HK-2 (cell line): ENCODE results near the gene PGAP2.
"Not testable (repeated sequence)": the region's sequence is repeated elsewhere in the genome, so short reads cannot be mapped to it uniquely, and the experiment has no call there.

Experiments
- DNase-seq: peaks from one replicate; pipeline ENCODE4 v3.0.0-alpha.2; 2018; ENCODE audit not compliant: unreplicated experiment

Gene PGAP2

DNA sequence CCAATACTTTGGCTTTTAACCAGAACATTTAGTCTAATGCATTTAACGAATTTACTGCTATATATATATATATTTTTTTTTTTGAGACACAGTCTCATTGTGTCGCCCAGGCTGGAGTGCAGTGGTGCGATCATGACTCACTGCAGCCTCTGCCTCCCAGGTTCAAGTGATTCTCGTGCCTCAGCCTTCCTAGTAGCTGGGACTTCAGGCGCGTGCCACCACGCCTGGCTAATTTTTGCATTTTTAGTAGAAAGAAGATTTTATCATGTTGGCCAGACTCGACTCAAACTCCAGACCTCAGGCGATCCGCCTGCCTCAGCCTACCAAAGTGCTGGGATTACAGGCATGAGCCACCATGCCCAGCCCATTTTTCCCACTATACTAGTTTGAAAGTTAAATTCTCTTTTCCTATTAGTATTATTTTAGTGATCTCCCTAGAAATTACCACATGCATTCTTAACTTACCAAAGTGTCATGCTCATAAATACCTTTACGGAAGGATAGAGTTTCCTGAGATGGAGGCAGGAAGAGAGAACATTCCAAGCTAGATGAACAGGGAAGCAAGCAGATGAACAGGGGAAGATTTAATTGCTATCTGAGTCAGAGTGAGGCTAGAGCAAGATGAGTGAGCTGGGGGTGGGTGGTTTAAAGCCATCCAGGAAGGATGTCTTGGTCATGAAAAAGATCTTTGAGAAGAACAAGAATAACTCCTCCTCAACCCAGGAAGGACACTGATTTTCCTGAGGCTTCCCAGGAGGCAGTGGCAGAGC, 4.4 kb upstream of the PGAP2 start:
- DNase-seq = peak; percentile 31

DNA sequence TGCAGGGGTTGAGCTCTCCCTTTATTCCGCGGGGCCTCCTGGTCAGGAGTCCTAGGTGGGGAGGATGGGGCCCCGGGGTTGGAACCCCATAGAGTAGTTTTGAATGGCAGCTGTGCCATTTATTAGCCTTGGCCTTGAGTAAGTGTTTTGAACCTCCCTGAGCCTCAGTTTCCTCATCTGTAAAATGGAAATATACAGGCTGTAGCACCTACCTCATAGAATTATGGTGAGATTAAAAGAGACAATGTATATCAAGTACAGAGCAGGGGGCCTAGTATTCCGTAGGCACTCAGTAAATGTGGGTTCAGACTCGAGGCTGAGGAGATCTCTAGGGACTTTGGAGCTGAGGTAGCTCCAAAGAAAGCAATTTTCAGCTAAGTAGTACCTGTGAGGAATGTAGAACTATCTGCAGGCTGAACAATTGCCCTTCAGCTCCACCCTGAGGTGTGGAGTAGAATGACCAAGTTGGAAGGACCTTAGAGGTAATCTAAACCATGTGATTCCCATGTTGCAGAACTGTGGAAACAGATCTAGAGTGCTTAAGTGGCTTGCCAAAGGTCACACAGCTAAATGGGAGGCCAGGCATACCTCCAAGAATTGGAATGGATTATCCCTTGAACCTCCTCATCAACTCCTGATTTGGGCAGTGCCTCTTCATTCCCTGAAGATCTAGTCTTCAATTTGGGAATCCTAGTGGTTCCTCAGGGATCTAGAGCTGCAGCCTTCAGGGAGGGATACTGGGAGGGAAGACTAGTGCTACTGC, 682 bp downstream of the PGAP2 start:
- DNase-seq = peak; percentile 27

DNA sequence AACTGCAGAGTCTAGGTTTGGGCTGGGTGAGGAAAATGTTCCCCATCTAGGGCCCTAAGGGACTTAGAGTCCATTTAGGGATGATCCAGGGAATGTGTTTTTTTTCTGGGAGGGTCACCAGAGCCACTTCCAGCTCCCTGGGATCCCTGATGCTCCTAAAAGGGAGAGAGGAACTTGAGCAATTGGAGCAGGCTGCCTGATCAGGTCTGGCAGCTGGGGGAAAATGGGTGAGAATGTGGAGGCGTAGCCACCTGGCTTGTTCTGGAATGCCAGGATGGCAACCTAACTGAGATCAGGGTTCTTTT, 1.2 kb downstream of the PGAP2 start:
- no peak for DNase-seq

DNA sequence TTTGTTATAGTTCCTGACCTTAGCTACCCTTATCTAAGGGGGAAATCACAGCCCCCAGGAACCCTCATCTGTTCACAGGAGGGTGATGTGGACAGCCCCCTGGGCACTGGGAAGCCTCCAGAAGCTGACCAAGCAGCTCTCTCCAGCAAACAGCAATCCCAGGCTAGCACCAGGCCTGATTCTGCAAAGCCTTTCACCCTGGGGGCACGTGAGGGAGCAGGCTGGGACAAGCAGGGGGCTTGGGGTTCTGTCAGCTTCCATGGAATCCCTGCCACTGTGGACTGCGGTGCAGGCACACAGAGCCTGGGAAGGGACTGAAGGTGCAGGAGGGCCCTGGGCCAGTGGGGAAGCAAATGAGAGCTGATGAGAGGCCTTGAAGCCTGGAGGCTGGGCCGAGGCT, 2.1 kb downstream of the PGAP2 start:
- no peak for DNase-seq

DNA sequence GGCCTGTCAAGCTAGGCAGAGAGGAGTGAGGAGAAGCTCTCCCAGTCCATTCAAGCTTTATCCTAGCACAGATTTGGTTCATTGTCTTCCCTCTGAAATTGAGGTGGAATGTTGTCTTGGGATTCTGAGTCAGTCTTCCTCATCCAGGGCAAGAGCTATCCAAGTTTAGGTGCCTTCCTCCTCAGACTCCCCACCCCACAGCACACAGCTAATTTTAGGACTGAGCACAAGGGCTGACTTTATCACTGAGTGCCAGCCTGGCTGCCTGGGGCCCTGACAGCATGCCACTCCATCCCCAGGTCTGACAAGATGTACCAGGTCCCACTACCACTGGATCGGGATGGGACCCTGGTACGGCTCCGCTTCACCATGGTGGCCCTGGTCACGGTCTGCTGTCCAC, 2.6 kb downstream of the PGAP2 start:
- no peak for DNase-seq

DNA sequence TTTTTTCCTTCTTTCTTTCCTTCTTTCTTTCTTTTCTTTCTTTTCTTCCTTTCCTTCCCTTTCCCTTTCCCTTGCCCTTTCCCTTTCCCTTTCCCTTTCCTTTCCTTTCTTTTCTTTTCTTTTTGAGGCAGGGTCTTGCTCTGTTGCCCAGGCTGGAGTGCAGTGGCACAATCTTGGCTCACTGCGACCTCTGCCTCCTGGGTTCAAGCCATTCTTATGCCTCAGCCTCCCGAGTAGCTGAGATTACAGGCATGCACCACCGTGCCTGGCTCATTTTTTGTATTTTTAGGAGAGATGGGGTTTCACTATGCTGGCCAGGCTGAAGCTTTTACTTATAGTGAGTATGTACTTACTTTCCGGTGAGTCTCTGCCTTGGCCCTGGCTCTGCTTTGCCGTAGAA, 6.5 kb downstream of the PGAP2 start:
- DNase-seq = not testable (repeated sequence)

DNA sequence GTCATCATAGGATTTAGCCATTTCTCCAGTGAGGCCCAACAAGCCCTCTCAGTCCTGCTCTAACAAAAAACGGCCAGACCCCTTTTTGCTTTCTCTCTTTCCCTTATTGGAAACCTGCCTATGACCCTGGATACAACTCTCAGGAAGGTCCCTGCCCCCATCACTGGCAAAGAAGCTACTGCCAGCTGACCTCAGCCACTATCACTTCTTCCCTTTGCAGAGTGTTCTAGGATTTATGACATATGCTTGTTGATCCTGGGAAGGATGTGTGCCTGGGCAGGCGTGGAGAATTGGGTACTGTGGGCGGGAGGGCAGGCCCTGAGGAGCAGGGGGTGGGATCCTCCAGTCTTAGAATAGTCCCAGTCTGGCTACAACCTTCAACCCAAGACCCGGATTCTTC, 7.5 kb downstream of the PGAP2 start:
- DNase-seq = no peak

DNA sequence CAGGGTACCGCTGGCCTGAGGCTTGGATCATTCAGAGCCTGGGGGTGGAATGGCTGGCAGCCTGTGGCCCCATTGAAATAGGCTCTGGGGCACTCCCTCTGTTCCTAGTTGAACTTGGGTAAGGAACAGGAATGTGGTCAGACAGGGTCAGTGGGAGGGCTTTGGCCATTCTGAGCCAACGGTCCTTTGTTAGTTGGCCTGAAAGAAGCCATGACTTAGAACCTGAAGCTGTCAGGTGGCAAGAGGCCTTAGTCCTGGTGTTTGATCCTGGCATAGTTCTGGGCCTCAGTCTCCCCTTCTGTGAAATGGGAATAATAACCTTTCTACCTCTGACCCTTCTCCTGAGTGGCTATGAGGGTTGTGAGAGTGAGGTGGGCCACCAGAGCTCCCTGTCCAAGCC, 8.3 kb downstream of the PGAP2 start:
- DNase-seq = no peak

DNA sequence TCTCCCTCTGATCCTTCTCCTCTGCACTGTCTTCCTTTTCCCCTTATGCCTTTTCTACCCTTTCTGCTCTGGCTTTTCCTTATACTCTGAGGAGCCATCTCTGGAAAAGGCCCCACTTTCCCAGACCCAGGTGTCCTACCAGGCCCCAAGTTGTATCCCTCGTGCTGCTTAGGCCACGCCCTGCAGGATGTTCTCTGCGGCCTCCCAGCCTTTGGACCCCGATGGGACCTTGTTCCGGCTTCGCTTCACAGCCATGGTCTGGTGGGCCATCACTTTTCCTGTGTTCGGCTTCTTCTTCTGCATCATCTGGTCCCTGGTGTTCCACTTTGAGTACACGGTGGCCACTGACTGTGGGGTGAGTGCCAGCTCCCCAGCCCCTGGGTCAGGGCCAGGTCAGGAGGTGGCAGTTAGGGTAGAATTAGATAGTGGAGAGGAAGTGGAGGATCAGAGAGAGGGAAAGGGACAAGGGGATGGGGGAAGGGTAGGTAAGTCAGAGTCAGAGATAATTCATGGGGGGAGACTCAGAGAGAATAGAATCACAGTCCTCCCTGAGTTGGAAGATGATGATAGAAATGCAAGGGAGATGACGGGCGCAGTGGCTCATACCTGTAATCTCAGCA, 8.9 kb downstream of the PGAP2 start:
- no peak for DNase-seq

DNA sequence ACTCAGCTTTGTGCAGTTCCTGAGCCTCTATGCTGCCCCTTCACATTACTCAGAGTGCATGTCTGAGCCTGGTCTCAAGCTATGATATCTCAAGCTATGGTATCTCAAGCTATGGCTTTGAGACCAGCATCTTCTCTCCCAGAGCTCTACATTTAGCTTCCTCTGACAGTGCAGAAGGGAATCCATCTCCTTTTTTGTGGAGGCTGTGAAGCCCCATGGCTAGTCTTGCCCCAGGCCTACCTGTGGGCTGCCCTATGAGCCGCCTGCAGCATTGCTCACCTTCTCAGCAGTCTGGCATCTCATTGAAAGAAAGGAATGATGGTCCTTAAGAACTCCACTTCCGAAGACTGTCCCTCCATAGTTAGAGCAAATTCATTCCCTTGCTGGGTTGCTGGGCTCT, 12.6 kb downstream of the PGAP2 start:
- no peak for DNase-seq

DNA sequence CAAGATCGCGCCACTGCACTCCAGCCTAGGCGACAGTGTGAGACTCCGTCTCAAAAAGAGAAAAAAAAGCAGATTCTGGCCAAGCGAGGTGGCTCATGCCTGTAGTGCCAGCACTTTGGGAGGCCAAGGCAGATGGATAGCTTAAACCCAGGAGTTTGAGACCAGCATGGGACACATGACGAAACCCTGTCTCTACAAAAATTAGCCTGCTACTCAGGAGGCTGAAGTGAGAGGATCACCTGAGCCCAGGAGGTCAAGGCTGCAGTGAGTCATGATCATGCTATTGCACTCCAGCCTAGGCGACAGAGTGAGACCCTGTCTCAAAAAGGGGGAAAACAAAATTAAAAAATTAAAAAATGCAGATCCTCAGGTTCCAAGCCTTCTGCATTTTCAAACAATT, 14.0 kb downstream of the PGAP2 start:
- no peak for DNase-seq

DNA sequence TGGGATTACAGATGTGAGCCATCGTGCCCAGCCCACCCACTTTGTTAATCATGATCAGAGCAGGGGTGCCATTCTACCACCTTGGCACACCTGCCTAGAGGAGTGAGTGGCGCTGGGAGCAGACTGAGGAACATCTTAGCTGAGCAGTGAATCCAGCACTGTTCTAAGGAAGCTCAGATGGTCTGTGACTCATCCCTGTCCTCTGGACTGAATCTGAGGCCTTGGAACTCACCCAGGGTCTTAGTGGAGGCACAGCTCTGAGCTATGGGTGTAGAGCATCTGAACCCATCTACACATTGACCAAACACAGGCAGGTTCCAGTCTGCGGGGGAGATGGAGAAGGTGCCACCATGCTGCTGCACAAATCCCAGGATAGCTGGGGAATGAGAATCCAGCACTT, 14.9 kb downstream of the PGAP2 start:
- no peak for DNase-seq

DNA sequence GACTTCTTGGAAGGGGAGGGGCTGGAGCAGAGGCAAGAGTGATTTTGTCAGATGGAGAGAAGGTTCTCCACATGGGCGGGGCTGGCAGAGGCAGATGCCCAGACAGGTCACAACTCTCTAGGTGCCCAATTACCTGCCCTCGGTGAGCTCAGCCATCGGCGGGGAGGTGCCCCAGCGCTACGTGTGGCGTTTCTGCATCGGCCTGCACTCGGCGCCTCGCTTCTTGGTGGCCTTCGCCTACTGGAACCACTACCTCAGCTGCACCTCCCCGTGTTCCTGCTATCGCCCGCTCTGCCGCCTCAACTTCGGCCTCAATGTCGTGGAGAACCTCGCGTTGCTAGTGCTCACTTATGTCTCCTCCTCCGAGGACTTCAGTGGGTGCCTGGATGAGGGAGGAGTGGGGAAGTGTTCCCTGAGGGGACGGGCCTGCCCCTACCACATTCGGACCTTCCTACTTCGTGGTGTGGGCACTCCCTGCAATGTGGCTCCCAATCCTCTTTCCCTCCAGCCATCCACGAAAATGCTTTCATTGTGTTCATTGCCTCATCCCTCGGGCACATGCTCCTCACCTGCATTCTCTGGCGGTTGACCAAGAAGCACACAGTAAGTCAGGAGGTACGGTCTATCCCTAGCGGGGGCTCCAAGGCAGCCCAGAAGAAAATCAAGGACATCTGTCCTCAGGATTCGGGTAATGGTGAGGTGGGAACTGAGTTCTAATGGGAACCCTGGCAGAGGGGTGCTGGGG, 15.6 kb downstream of the PGAP2 start:
- no peak for DNase-seq

DNA sequence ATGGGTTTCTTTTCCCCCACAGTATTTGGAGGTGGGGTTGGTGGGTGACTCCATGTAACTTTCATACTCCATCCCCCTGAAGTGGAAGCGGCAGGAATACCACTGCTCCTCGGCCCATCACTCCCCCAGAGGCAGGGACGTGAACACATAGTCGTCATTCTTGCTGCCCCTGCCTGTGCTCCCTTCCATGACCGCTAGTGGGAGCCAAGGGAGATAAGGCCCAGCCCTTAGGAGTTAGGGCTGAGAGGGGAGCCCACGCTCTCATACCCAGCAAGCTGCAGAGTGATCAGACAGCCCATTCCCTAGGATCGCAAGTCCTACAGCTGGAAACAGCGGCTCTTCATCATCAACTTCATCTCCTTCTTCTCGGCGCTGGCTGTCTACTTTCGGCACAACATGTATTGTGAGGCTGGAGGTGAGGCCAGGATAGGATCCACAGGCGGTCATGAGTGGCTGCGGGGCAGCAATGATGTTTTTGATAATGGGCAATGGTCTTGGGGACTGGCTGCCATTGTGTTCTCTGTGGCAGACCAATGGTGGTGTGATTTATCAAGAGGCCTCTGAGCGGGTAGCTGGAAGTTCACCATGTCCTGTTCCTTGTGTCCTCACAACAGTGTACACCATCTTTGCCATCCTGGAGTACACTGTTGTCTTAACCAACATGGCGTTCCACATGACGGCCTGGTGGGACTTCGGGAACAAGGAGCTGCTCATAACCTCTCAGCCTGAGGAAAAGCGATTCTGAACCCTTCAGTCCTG, 16.5 kb downstream of the PGAP2 start:
- no peak for DNase-seq

DNA sequence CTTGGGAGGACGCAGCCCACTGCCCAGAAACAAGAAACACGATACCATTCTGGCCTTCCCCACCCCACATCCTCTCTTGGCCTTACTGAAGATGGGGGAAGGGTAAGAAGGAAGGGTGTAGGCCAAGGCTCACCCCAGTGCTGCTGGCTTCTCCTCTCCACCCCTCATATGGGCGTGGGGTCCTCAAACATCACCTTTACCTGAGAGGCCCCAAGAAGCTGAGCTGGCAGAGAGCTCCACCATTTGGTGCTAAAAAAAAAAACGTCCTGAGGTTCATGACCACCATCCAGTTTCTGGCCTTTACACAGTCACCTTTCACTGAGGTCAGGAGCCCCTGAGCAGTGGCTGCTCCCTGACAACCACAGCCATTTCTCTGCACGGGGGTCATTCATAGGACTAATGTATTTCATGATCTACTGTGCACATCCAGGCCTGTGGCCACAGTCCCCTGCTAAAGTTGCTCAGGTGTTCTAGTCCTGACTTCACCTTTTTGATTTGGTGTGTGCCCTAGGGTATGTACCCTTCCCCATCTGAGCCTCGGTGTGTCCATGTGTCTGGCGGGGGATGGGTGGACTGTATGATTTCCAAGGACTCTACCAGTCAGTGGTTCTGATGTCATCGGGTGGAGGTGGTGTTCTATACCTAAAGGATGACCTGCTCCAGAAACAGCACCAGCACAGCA, 17.3 kb downstream of the PGAP2 start:
- no peak for DNase-seq

DNA sequence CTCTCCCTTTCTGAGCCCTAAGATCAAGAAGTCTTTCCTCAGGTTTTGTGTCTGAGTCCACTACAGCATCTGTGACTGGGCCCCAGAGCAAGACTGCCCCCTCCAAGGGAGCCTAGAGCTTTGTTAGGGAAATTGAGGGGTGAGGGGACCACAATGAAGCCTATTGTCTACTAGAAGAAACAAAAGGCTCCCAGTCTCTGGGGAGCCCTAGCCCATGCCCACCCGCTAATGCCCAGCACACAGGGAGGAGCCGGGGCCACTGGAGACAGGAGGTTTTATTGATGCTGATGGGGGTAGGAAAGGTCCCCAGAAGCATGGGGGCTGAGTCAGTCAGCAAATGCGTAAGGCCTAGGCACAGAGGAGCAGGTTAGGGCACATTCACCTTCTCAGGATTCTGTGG, 18.4 kb downstream of the PGAP2 start:
- no peak for DNase-seq

DNA sequence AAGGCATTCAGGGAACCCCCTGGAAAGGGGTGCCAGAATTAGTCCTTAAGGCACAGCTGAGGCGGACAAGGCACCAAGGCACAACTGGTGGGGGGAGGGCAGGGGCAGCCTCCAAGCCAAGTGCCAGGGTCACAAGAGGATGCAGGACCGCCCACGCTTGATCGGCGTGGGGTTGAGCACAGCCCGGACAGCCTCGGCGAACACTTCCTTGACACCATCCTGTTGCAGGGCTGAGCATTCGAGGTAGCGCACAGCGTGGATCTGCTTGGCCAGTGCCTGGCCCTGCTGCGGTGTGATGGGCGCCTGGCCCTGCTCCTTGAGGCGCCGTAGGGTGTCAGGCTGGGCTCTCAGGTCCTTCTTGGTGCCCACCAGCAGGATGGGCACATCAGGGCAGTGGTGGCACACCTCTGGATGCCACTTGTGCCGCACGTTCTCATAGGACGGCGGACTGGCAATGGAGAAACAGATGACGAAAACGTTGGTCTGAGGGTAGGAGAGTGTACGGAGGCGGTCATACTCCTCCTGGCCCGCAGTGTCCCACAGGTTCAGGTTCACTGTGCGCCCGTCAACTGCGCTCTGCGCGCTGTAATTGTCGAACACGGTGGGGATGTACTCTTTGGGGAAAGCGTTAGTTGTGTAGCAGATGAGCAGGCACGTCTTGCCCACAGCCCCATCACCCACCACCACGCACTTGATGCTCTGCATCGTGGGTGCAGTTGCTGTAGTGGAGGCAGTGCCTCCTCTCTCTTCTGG, 19.2 kb downstream of the PGAP2 start:
- DNase-seq = no peak

DNA sequence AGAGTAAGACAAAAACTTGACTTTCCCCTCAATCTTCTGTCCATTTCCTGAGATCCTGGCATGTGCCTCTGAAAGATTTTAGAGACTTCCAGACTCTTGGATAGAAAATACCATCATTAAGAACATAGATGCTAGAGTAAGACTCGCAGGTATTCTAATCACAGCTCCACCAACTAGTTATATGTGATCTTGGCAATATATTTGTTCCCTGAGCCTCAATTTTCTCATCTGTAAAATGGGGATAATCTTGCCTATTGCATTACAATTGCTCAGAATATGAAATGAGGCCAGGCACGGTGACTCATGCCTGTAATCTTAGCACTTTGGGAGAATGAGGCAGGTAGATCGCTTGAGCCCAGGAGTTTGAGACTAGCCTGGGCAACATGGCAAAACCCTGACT, 21.7 kb downstream of the PGAP2 start:
- no peak for DNase-seq

DNA sequence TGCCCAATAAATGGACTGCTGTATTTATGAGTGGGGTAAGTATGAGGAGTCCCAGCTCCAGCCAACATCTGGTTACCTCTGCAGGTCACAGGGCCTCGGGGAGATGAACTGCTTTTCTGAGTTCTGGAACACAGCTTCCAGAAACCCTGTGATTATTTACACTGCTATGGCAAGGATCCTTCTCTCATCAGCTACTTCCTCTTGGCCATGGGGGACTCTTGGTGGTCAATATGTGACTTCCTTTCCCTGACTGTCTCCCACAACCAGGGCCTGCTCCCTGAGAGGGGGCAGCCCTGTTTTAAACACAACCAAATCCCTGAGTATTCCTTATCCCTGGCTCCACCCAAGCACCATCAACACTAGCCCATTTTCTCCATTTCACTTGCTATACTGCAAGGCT, 22.4 kb downstream of the PGAP2 start:
- DNase-seq = no peak
